Breast epithelium (tissue), 3 donors: ENCODE measurements around the gene FNBP1.

ENCODE experiments used
- POLR2A ChIP-seq: fragments of 450-650 bp; IDR thresholded peaks from one replicate; pipeline ENCODE4 v1.6.1; 2016; ENCODE audit warnings: antibody characterized with exemption, mild to moderate bottlenecking, moderate library complexity
- POLR2AphosphoS5 ChIP-seq, 3 donors: sonication (generic); formaldehyde crosslinking; IDR thresholded peaks; one replicate each; pipeline ENCODE4 v1.6.1; 2017; ENCODE audit warnings: antibody characterized with exemption in 3 of 3
- TF ChIP-seq, protein P1 (sequence below), 3 donors: fragments of 450-650 bp; IDR thresholded peaks; one replicate each; pipeline ENCODE4 v1.5.1; 2016 to 2017; ENCODE audit warnings: antibody characterized with exemption in 3 of 3, mild to moderate bottlenecking in 3 of 3, moderate library complexity in 3 of 3

DNA sequence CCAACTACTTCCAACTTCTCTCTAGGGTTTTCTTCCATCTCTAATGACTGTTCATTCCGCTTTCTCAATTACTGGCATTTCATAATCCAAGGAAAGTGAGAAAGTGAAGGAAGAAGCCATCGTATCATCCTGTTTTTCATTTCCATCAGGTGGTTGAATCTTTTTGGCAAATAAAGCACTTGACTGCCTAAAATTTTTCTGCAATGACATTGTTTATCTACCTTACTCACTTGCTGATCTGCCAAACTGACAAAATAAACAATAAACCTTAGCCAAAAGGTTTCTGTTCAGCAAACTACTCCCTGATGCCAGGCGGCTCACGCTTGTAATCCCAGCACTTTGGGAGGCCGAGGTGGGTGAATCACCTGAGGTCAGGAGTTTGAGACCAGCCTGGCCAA is 18.4 kb downstream of the FNBP1 start:
- TF ChIP-seq POLR2A (no peak), POLR2AphosphoS5 (IDR thresholded peaks at IDR 0.05) (no peak)
- TF ChIP-seq, protein P1, sequence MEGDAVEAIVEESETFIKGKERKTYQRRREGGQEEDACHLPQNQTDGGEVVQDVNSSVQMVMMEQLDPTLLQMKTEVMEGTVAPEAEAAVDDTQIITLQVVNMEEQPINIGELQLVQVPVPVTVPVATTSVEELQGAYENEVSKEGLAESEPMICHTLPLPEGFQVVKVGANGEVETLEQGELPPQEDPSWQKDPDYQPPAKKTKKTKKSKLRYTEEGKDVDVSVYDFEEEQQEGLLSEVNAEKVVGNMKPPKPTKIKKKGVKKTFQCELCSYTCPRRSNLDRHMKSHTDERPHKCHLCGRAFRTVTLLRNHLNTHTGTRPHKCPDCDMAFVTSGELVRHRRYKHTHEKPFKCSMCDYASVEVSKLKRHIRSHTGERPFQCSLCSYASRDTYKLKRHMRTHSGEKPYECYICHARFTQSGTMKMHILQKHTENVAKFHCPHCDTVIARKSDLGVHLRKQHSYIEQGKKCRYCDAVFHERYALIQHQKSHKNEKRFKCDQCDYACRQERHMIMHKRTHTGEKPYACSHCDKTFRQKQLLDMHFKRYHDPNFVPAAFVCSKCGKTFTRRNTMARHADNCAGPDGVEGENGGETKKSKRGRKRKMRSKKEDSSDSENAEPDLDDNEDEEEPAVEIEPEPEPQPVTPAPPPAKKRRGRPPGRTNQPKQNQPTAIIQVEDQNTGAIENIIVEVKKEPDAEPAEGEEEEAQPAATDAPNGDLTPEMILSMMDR (IDR thresholded peaks at IDR 0.05) = no peak
